Neural progenitor cell (in vitro differentiated cells): ENCODE data around the gene CELA3B.
"Not testable (repeated sequence)": the region's sequence is repeated elsewhere in the genome, so short reads cannot be mapped to it uniquely, and the experiment has no call there.

Experiments
- CTCF ChIP-seq: fragments of 200-600 bp; sonication (generic); IDR thresholded peaks from 2 replicates; pipeline ENCODE4 v1.5.1; 2017; ENCODE audit warnings: antibody characterized with exemption, mild to moderate bottlenecking
- EZH2 ChIP-seq: fragments of 200-600 bp; sonication (generic); IDR thresholded peaks from 2 replicates; pipeline ENCODE4 v1.6.1; 2017; ENCODE audit warnings: antibody characterized with exemption, mild to moderate bottlenecking, moderate library complexity
- EZH2phosphoT487 ChIP-seq: fragments of 200-600 bp; sonication (generic); IDR thresholded peaks from 2 replicates; pipeline ENCODE4 v1.6.1; 2017; ENCODE audit warnings: antibody characterized with exemption

- TF ChIP-seq CTCF, EZH2phosphoT487, EZH2: not testable (repeated sequence)
These were observed 3.8 kb upstream of the CELA3B start for GRCh38 chr1:21972973-21973441.
